Activated CD8-positive, alpha-beta memory T cell treated with anti-CD3 and anti-CD28 coated beads, Interleukin-2, amount 50 U/mL, for 1 hour (primary cell): ENCODE measurements around the gene CYP3A4.
"Not testable (repeated sequence)": the region's sequence is repeated elsewhere in the genome, so short reads cannot be mapped to it uniquely, and the experiment has no call there.

Source experiments
- DNase-seq: peaks from one replicate; pipeline ENCODE4 v3.0.0-alpha.2; 2020; ENCODE audit errors: extremely low read depth

The CYP3A4 gene

DNA sequence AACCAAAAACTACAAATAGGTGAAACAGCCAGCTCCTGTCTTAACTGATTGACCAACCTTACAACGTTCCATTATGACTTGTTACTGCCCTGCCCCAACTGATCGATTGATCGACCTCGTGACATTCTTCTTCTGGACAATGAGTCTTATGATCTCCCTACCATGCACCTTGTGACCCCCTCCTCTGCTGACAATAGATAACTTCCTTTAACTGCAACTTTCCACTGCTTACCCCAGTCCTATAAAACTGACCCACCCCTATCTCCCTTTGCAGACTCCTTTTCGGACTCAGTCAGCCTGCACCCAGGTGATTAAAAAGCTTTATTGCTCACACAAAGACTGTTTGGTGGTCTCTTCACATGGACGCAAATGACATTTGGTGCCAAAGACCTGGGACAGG is 60.8 kb downstream of the CYP3A4 start:
- not testable (repeated sequence) for DNase-seq

DNA sequence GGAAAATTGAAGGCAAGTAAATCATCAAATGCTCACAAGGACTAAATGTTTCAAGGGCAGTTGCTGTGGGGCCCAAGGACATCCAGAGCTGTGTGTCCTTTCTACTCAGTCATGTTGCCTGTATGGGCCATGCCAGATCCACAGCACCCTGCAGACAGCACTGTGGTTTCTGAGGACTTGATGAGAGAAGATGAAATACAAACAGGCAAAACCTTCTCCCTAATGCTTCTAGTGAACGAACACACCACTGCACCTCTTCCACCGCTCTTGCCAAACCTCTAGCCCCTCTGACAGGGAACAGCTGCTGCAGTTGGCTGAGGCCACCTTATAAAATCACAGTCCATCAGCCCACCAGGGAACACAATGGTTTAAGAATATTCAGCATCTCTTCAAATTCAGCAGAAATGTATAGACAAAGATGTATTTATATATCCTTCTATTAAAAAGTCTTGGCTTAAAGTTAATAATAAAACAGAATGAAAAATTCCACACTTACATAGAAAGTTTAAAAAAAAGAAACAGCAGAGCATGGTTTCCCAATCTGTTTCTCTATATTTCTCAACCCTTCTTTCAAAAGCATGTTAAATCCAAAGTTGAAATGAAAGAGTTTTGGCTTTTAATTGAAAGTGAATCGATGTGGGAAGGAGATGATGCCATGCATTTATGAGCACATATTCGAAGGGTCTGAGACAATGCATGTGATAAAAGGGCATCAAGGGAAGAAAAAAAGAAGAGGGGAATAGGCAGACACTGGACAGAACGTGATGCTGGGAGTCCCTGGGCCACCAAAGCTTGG is 63.0 kb downstream of the CYP3A4 start:
- no peak for DNase-seq

DNA sequence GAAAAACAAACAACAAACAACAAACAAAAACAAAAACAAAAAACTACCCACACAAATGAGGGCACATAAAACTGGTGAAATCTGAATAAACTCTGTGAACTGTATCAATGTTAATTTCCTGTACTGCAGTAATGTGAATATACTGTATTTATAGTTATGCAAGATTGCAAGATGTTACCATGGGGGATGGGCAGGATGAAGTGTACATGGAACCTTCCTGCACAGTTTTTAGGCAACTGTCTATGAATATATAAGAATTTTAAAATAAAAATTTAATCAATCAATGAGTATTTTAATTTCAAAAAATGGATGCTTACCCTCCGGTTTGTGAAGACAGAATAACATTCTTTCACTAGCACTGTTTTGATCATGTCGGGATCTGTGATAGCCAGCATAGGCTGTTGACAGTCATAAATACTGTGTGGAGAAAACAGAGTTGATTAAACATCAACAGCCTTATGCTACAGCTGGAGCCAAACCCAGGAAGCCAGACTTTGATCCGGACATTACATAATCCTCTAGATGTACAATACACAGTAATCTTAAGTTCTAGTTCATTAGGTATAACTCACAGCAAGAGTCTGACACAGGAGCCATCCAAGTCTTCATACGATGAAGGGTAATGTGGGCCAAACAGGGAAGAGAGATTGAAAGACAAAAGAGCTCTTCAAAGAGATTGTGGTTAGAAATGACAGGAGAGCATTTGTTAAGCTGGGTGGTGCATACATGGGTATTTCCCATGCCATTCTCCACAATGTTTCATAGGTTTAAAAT is 63.8 kb downstream of the CYP3A4 start:
- no peak for DNase-seq

DNA sequence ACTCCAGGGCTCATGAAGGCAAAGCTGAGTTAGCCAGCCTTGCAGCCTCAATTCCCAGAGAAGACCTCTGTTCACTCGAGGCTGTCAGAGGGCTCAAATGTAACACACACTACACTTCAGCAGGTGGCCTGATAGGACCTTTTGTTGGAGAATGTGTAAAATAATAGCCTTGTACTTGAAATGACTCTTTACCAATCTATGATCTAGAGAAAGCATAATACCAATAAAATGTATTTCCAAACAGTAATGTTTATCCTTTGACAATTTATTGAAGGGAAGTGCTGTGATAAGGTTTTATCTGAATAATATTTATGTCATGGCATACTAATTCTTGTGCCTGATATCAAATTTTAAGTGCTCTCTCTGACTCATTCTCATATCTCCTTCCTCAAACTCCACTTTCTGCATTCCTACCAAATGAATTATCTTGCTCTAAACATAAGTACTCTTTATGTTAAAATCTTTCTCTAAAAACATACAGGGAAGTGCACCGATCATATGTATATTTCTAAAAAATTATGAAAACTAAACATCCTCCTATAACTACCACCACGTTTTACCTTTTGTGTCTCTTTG is 69.9 kb downstream of the CYP3A4 start:
- no peak for DNase-seq

DNA sequence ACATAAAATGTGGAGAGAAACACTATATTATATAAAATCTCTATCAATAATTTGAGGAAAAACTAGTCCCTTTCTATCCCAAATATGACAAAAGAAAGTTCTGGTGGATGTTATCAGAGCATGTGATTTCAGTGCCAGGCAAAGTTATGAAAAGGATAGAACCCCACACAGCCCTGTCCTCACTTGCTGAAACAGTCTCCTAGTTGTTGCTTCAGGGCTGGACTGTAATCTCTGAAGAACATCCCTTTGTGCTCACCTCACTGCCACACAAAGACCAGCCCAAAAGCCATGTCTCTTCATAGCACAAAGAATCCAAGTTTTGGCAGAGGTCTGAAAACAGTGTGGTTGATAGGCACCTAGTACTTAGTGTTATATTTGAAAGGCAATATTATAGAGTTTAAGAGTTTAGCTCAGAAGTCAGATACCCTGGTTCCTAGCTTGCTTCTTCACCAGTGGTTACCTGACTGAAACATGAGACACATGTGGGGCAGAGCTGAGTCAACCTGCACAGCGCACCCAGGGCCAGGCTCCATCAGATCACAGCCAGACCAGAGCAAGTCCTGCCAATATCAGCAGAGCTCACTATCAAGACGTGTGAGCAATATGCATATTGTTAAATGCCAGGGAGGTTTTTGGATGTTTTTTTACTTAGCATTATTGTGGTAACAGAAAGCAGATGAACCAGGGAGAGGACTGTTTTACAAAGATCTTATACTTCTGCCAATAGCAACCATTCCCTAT is 74.0 kb downstream of the CYP3A4 start:
- DNase-seq = no peak

DNA sequence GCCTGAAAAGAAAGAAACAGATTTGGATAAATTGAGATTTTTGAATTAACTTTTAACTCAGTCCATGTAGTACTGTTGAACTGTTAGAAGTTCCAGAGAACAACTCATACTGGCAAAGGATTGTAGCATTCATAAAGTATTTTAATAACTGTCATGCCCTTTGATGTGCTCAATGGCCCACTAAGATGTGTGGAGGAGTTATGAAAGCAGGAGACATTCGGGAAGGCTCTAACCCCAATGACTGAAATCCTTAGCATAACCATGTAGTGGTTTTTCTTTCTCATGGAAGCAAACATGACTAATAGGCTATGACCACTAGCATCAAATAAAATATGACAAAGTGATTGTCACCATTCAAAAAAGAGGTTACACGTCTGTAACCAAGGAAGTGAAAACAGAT is 74.7 kb downstream of the CYP3A4 start:
- no peak for DNase-seq

DNA sequence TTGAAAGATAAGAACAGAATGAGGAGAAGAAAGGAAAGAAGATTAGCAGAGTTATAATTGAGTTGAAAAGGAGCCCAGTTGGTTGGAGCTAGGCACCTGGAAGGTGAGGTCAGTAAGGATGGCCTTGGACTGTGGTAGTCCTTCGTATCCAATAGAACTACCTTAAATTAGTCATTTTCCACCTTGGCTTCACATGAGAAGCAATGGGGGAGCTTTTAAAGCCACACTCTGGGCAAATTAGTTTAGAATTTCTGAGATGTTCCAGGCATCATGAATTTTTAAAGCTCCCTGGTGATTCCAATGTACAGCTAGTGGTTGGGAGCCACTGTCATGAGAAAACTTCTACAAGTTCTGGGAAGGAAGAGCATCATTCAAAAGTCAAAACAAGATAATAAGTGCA is 76.9 kb downstream of the CYP3A4 start:
- DNase-seq = no peak
